Lower leg skin (tissue), 3 donors: ENCODE measurements around the gene TMEM229B.

ENCODE experiments used
- CTCF ChIP-seq, 3 donors: fragments of 450-650 bp; IDR thresholded peaks; one replicate each; pipeline ENCODE4 v1.5.1; 2016; ENCODE audit warnings: antibody characterized with exemption in 3 of 3, mild to moderate bottlenecking in 3 of 3, moderate library complexity in 2 of 3
- POLR2A ChIP-seq, 2 donors: fragments of 450-650 bp; IDR thresholded peaks; one replicate each; pipeline ENCODE4 v1.6.1; 2016 to 2017; ENCODE audit warnings: antibody characterized with exemption in 2 of 2, mild to moderate bottlenecking in 1 of 2, moderate library complexity in 1 of 2

- TF ChIP-seq CTCF (IDR thresholded peaks at IDR 0.05) (no peak), POLR2A (IDR thresholded peaks at IDR 0.05) (no peak)
Observed at GRCh38 chr14:67501670-67502069, 13.1 kb upstream of the TMEM229B start.
